IPS DF 4.7 (cell line): ENCODE data around the gene OVCH1.
A peak's percentile ranks its signal among the peaks of the same experiment; 100 is the strongest.
"Not testable (repeated sequence)": the region's sequence is repeated elsewhere in the genome, so short reads cannot be mapped to it uniquely, and the experiment has no call there.

ENCODE experiments used
- DNase-seq: peaks from one replicate; pipeline ENCODE4 v3.0.0-alpha.2; 2013; ENCODE audit warnings: low spot score; ENCODE audit errors: extremely low read depth

OVCH1 gene

GRCh38 chr12:29415111-29415510, 82.4 kb downstream of the OVCH1 start:
- DNase-seq, result no peak

GRCh38 chr12:29414368-29414767, 83.1 kb downstream of the OVCH1 start:
- no peak for DNase-seq

GRCh38 chr12:29405561-29405960, 91.9 kb downstream of the OVCH1 start:
- no peak for DNase-seq

GRCh38 chr12:29403991-29404390, 93.5 kb downstream of the OVCH1 start:
- DNase-seq, result no peak

GRCh38 chr12:29402437-29402836, 95.0 kb downstream of the OVCH1 start:
- no peak for DNase-seq

GRCh38 chr12:29398495-29398894, 99.0 kb downstream of the OVCH1 start:
- DNase-seq, result no peak

GRCh38 chr12:29396774-29397173, 100.7 kb downstream of the OVCH1 start:
- DNase-seq, result no peak

- DNase-seq, result no peak
Observed at GRCh38 chr12:29395356-29395755, 102.1 kb downstream of the OVCH1 start.

- not testable (repeated sequence) for DNase-seq
Observed at GRCh38 chr12:29390419-29390818, 107.1 kb downstream of the OVCH1 start.

GRCh38 chr12:29389295-29389919, 108.1 kb downstream of the OVCH1 start:
- DNase-seq, result no peak

- not testable (repeated sequence) for DNase-seq
Observed at GRCh38 chr12:29386084-29386680, 111.3 kb downstream of the OVCH1 start.

GRCh38 chr12:29385194-29385593, 112.3 kb downstream of the OVCH1 start:
- DNase-seq, result not testable (repeated sequence)

GRCh38 chr12:29382251-29382650, 115.2 kb downstream of the OVCH1 start:
- no peak for DNase-seq

- peak; percentile 100 for DNase-seq
Observed at GRCh38 chr12:29380536-29381523, 116.7 kb downstream of the OVCH1 start, which contains the start of gene ERGIC2. Gene ERGIC2, minus strand, starts transcription at chr12:29381172. Its CDS starts 9,539 bp downstream, at chr12:29371633.
